ENCODE measurements around the gene ALDH16A1. TPM values are rescaled to one million over a fixed set of nuclear protein-coding genes. Genes with fewer than 3 reads are reported as not detected.

The ALDH16A1 gene
- total and polyA plus RNA-seq, 2 of the 4 experiments (the other 2 are of a cell fraction), result 10.4 to 12.9 TPM

GRCh38 chr19:49403404-49404187, 49.4 kb upstream of the ALDH16A1 start:
- in situ Hi-C loops (cut with MboI; ENCODE audit: low sequenced_read_pairs), result no loop called here
- H3K4ac ChIP-seq (ENCODE audit: low read depth, low read length), result no peak overlapping the region
- no peaks in the 10 kb centered on the region for H3K9me3 ChIP-seq (ENCODE audit: control insufficient read depth, insufficient read depth, low read length)
- H3K18ac ChIP-seq (ENCODE audit: low read depth, low read length), result no peak overlapping the region
- intact Hi-C loops (cut with micrococcal nuclease), result no loop called here
- no peak overlapping the region for H4K5ac ChIP-seq (ENCODE audit: low read depth, low read length)
- peak; percentile 33 for DNase-seq
- TF ChIP-seq CEBPB (IDR thresholded peaks at IDR 0.05; ENCODE audit: low read depth, low read length) (no peak), ELK1 (IDR thresholded peaks at IDR 0.05; ENCODE audit: borderline replicate concordance, low read depth, low read length) (no peak), MAFK (IDR thresholded peaks at IDR 0.05; ENCODE audit: low read depth, low read length) (no peak), BHLHE40 (IDR thresholded peaks at IDR 0.05; ENCODE audit: low read depth, low read length) (no peak), NFE2L2 (IDR thresholded peaks at IDR 0.05; ENCODE audit: low read depth, low read length) (no peak), CHD1 (IDR thresholded peaks at IDR 0.05; ENCODE audit: low read depth, low read length) (no peak), RFX5 (IDR thresholded peaks at IDR 0.05; ENCODE audit: low read depth, low read length) (no peak), SMC3 (IDR thresholded peaks at IDR 0.05; ENCODE audit: low read depth, low read length) (no peak), RAD21 (IDR thresholded peaks at IDR 0.05; ENCODE audit: low read length) (no peak)
- TF ChIP-seq, protein P1, sequence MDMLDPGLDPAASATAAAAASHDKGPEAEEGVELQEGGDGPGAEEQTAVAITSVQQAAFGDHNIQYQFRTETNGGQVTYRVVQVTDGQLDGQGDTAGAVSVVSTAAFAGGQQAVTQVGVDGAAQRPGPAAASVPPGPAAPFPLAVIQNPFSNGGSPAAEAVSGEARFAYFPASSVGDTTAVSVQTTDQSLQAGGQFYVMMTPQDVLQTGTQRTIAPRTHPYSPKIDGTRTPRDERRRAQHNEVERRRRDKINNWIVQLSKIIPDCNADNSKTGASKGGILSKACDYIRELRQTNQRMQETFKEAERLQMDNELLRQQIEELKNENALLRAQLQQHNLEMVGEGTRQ (IDR thresholded peaks at IDR 0.05; ENCODE audit: low read depth, low read length), result no peak
- no peaks in the 10 kb centered on the region for H3K36me3 ChIP-seq (ENCODE audit: control insufficient read depth, insufficient read depth, low read length)
- no peak overlapping the region for H3K27ac ChIP-seq (ENCODE audit: insufficient read depth, low read length)
- H3K9ac ChIP-seq (ENCODE audit: low read depth, low read length), result no peak overlapping the region
- no peak overlapping the region for H4K8ac ChIP-seq (ENCODE audit: low read depth in 2 of 2, low read length in 2 of 2)
- peaks cover 6% of the 10 kb centered on the region; the same call in 1 of the 2 replicates for H3K4me1 ChIP-seq (ENCODE audit: control insufficient read depth, insufficient read depth, low read length)
- peaks cover 38% of the 10 kb centered on the region for H3K27me3 ChIP-seq (ENCODE audit: control insufficient read depth, insufficient read depth, low read length)
- no peak overlapping the region for H3K4me2 ChIP-seq (ENCODE audit: low read depth, low read length)
- WGBS, 2 experiments (ENCODE audit: extremely low coverage in 2 of 2, insufficient read length in 1 of 2), result no CpG with 5 or more reads among the region's 7 CpGs
- no peak overlapping the region for H3K23ac ChIP-seq (ENCODE audit: low read depth, low read length)
- H3K14ac ChIP-seq (replicated peaks; ENCODE audit: low read depth, low read length), result no peak overlapping the region
- no peak overlapping the region for H2BK15ac ChIP-seq (ENCODE audit: low read depth, low read length)
- no peak overlapping the region for H2BK20ac ChIP-seq (ENCODE audit: low read depth, low read length)
- H4K91ac ChIP-seq (ENCODE audit: insufficient read depth, low read depth, low read length), result no peak overlapping the region
- H4K20me1 ChIP-seq (ENCODE audit: insufficient read depth, low read length), result no peaks in the 10 kb centered on the region
- ATAC-seq (ENCODE audit: low read depth), result peak; percentile 48
- ChIA-PET CTCF (no interaction called here), POLR2A (ENCODE audit: unreplicated experiment) (no interaction called here)
- H2AK5ac ChIP-seq (ENCODE audit: low read depth, low read length), result no peak overlapping the region
- dilution Hi-C loops (cut with HindIII; ENCODE audit: low sequenced_read_pairs, unreplicated experiment), result no loop called here
- no TSS peak for BruUV-seq (replicated peaks)
- no peaks in the 10 kb centered on the region for H3K79me1 ChIP-seq (ENCODE audit: low read depth in 1 of 2, low read length in 2 of 2)
- H3K9me1 ChIP-seq (ENCODE audit: insufficient read depth, low read length), result no peaks in the 10 kb centered on the region
- H3K56ac ChIP-seq (ENCODE audit: extremely low read depth, insufficient read depth, low read length), result no peak overlapping the region
- no peak overlapping the region for H2AFZ ChIP-seq (replicated peaks; ENCODE audit: low read length, poor library complexity)
- H2BK5ac ChIP-seq (ENCODE audit: low read depth, low read length, poor library complexity, severe bottlenecking), result no peak overlapping the region
- H2AK9ac ChIP-seq (replicated peaks; ENCODE audit: low read depth, low read length, poor library complexity), result no peak overlapping the region
- no peak overlapping the region for H3K4me3 ChIP-seq (ENCODE audit: insufficient read depth, low read depth, low read length)
- H2BK120ac ChIP-seq (ENCODE audit: low read depth, low read length), result no peak overlapping the region

Data from IMR-90 (cell line).